K562 (cell line): Measurements from ENCODE around the gene HIPK2. TPM values are rescaled to one million over a fixed set of nuclear protein-coding genes. Genes with fewer than 3 reads are reported as not detected.

Experiments used
- ATAC-seq: fragments of 200-7000 bp; cut with Tn5 transposase; 3 replicates; pipeline ENCODE4 v1.9.1; 2020; ENCODE audit warnings: moderate library complexity
- BruUV-seq: library from RNA; stranded (reverse); fragments of 400-500 nt; replicated peaks from 2 replicates; lab custom pipeline; 2021; lab: Mats Ljungman, UMichigan
- CTCF ChIA-PET: fragments of 300-600 bp; formaldehyde crosslinking; extraction: SDS; loops from one replicate; lab custom pipeline; 2021; ENCODE audit warnings: low intra/inter-chr PET ratio; lab: Yijun Ruan, JAX
- POLR2A ChIA-PET: fragments of 300-600, 350-650 bp; sonication (Branson Sonifier 250); formaldehyde crosslinking; extraction: SDS; loops from one replicate; lab custom pipeline; 2021; ENCODE audit warnings: antibody characterized with exemption, inconsistent platforms; lab: Yijun Ruan, JAX
- DNase-seq, 4 experiments: peaks; one replicate each; pipeline versions ENCODE4 v3.0.0 to v3.0.0-alpha.2; 2011 to 2018; ENCODE audit warnings: low spot score in 3 of 4, mixed read lengths in 3 of 4; ENCODE audit errors: extremely low read depth in 1 of 4
- FAIRE-seq: peaks from 2 replicates; lab custom pipeline; 2011; peaks lifted over from hg19 to GRCh38; lab: Jason Lieb, UNC
- H2AFZ ChIP-seq: 2 replicates; pipeline ENCODE4 v1.6.0; 2011; ENCODE audit warnings: low read depth, low read length, control low read depth, inconsistent platforms
- H3K27ac ChIP-seq: fragments of 200-600 bp; 3 replicates; pipeline ENCODE4 v1.8.0; 2011; ENCODE audit warnings: low read depth, mild to moderate bottlenecking, control low read depth, inconsistent platforms, low read length, moderate library complexity, mixed read lengths; ENCODE audit errors: extremely low read depth
- H3K27me3 ChIP-seq, 2 experiments: fragments of 300-600 bp in 1 of 2; 2 replicates in 1 of 2; 3 replicates in 1 of 2; pipeline versions ENCODE4 v1.6.0 to v1.8.0; 2011; ENCODE audit warnings: inconsistent platforms in 2 of 2, low read length in 2 of 2, mild to moderate bottlenecking in 1 of 2, mixed read lengths in 1 of 2, moderate library complexity in 1 of 2; ENCODE audit not compliant: control insufficient read depth in 2 of 2, insufficient read depth in 2 of 2
- H3K36me3 ChIP-seq: fragments of 300-600 bp; 3 replicates; pipeline ENCODE4 v1.8.0; 2011; ENCODE audit warnings: mild to moderate bottlenecking, low read length, inconsistent platforms; ENCODE audit not compliant: control insufficient read depth, insufficient read depth
- H3K4me1 ChIP-seq, 2 experiments: fragments of 200-600 bp in 1 of 2; replicated peaks in 1 of 2; 2 replicates in 1 of 2; 3 replicates in 1 of 2; pipeline versions ENCODE4 v1.5.1 to v1.8.0; 2011; ENCODE audit warnings: inconsistent platforms in 2 of 2, low read length in 2 of 2, mild to moderate bottlenecking in 1 of 2, mixed read lengths in 1 of 2, moderate library complexity in 1 of 2; ENCODE audit not compliant: control insufficient read depth in 2 of 2, insufficient read depth in 2 of 2
- H3K4me2 ChIP-seq: 2 replicates; pipeline ENCODE4 v1.6.1; 2011; ENCODE audit warnings: low read length, control low read depth, inconsistent platforms, mixed read lengths; ENCODE audit not compliant: insufficient read depth
- H3K4me3 ChIP-seq: fragments of 200-600 bp; sonication (generic), shearing (Covaris generic); 2 replicates; pipeline ENCODE4 v1.5.1; 2016; ENCODE audit warnings: control low read depth, inconsistent platforms
- H3K79me2 ChIP-seq: fragments of 200-600 bp; 3 replicates; pipeline ENCODE4 v1.8.0; 2011; ENCODE audit warnings: low read length, inconsistent platforms; ENCODE audit not compliant: control insufficient read depth, insufficient read depth
- H3K9ac ChIP-seq, 2 experiments: 2 replicates each; pipeline versions ENCODE4 v1.6.0 to v1.6.1; 2011; ENCODE audit warnings: low read depth in 2 of 2, low read length in 2 of 2, control low read depth in 1 of 2, inconsistent platforms in 1 of 2, mild to moderate bottlenecking in 1 of 2, mixed read lengths in 1 of 2; ENCODE audit not compliant: insufficient read depth in 1 of 2
- H3K9me1 ChIP-seq: one replicate; pipeline ENCODE4 v1.6.0; 2011; ENCODE audit warnings: inconsistent platforms, mild to moderate bottlenecking, low read length, moderate library complexity; ENCODE audit not compliant: control insufficient read depth, insufficient read depth
- H3K9me3 ChIP-seq: replicated peaks from 2 replicates; pipeline ENCODE4 v1.5.1; 2011; ENCODE audit warnings: low read depth, low read length, inconsistent platforms; ENCODE audit not compliant: control insufficient read depth, insufficient read depth
- H4K20me1 ChIP-seq: replicated peaks from 2 replicates; pipeline ENCODE4 v1.6.1; 2011; ENCODE audit warnings: low read length, inconsistent platforms, mixed read lengths; ENCODE audit not compliant: control insufficient read depth, insufficient read depth
- EHMT2 ChIP-seq: fragments of 450-650 bp; IDR thresholded peaks from 2 replicates; pipeline ENCODE4 v1.6.1; 2018; ENCODE audit warnings: antibody characterized with exemption
- GABPB2 ChIP-seq: fragments of 250-450 bp; sonication (Bioruptor Pico); conservative IDR thresholded peaks from 2 replicates; pipeline ENCODE4 v1.5.1; 2021; ENCODE audit warnings: mild to moderate bottlenecking
- HEY1 ChIP-seq: fragments of 250-450 bp; sonication (Bioruptor Pico); IDR thresholded peaks from 2 replicates; pipeline ENCODE4 v1.5.0; 2020; ENCODE audit warnings: mild to moderate bottlenecking, moderate library complexity, borderline replicate concordance
- HIVEP1 ChIP-seq: fragments of 250-450 bp; sonication (Bioruptor Pico); IDR thresholded peaks from 2 replicates; pipeline ENCODE4 v1.4.0; 2020; ENCODE audit warnings: mild to moderate bottlenecking
- NFATC3 ChIP-seq: fragments of 450-650 bp; IDR thresholded peaks from 2 replicates; pipeline ENCODE4 v1.6.1; 2017; ENCODE audit warnings: mild to moderate bottlenecking
- NR1H2 ChIP-seq: sonication (generic); formaldehyde crosslinking; IDR thresholded peaks from 2 replicates; pipeline ENCODE4 v1.4.0; 2020; ENCODE audit warnings: mild to moderate bottlenecking, missing genetic modification reagents
- PML ChIP-seq: IDR thresholded peaks from 2 replicates; pipeline ENCODE4 v1.6.1; 2012; ENCODE audit warnings: low read length, inconsistent platforms
- PURB ChIP-seq: sonication (generic); formaldehyde crosslinking; IDR thresholded peaks from 2 replicates; pipeline ENCODE4 v1.9.0; 2021; ENCODE audit warnings: low read depth, mild to moderate bottlenecking, missing genetic modification reagents
- STAT6 ChIP-seq: sonication (generic); formaldehyde crosslinking; IDR thresholded peaks from 2 replicates; pipeline ENCODE4 v1.8.1; 2023; ENCODE audit warnings: mild to moderate bottlenecking, missing genetic modification reagents
- TAF9B ChIP-seq: fragments of 450-650 bp; IDR thresholded peaks from 2 replicates; pipeline ENCODE4 v1.6.1; 2018; ENCODE audit warnings: mild to moderate bottlenecking; ENCODE audit not compliant: partially characterized antibody
- TBL1XR1 ChIP-seq, 2 experiments: IDR thresholded peaks; 2 replicates each; pipeline ENCODE4 v1.6.1; 2012; ENCODE audit warnings: improper control_type of control experiment in 2 of 2, low read length in 2 of 2, mild to moderate bottlenecking in 1 of 2
- ZC3H4 ChIP-seq: sonication (generic); formaldehyde crosslinking; IDR thresholded peaks from 2 replicates; pipeline ENCODE4 v1.9.0; 2021; ENCODE audit warnings: missing genetic modification reagents, borderline replicate concordance
- ZNF146 ChIP-seq: IDR thresholded peaks from one replicate; pipeline ENCODE4 v1.6.1; 2018; ENCODE audit warnings: missing compliant biosample characterization; ENCODE audit not compliant: unreplicated experiment
- WGBS: fragments of 100-300 bp; shearing (Covaris generic); methylation state at CpG from one replicate; pipeline ENCODE4 v1.1.6; 2016; ENCODE audit warnings: low coverage, mixed read lengths; ENCODE audit not compliant: insufficient coverage; ENCODE audit errors: missing lambda C conversion rate; 5-methylcytosine and 5-hydroxymethylcytosine counted together
- in situ Hi-C: fragments of 300-500 bp; cut with MboI; formaldehyde crosslinking; loops from 4 replicates; pipeline ENCODE4 v1.15.0; 2018; ENCODE audit warnings: inconsistent platforms, mixed read lengths
- intact Hi-C: fragments of 100-400 bp; cut with micrococcal nuclease; formaldehyde crosslinking; loops from 2 replicates; pipeline ENCODE4 v1.14.2; 2022
- polyA plus RNA-seq, 8 experiments: library from polyadenylated mRNA; depleted of rRNA in 4 of 8; stranded (reverse) in 5 of 8; unstranded in 3 of 8; fragments of >200 nt; fragmentation: Nextera tagmentation in 2 of 8; fragmentation: Illumina TruSeq in 1 of 8; extraction: Ambion mirVana in 2 of 8; extraction: Trizol in 1 of 8; gene quantifications; 2 replicates each; pipeline versions ENCODE4 v1.2.1 to v1.2.3, GENCODE V29; 2011 to 2014; ENCODE audit warnings: inconsistent platforms in 1 of 8, missing spikeins in 1 of 8
- total RNA-seq, 7 experiments: library from RNA; depleted of rRNA in 6 of 7; stranded (reverse); fragments of >200 nt in 6 of 7; fragmentation: Illumina TruSeq in 2 of 7; extraction: Trizol in 2 of 7; gene quantifications; 2 replicates each; pipeline versions ENCODE4 v1.2.1 to v1.2.3, GENCODE V29; 2011 to 2021; ENCODE audit warnings: low replicate concordance in 1 of 7

The HIPK2 gene
- total and polyA plus RNA-seq, 9 of the 15 experiments (the other 6 are each of a cell fraction or from before 2014, with no cell fraction given) = 0.69 to 19.8 (median 5.1) TPM

- Histone ChIP-seq H2AFZ (no peak overlapping the region), H3K4me1 (no peaks in the 10 kb centered on the region), H3K27me3 (peaks cover 0 to 16% of the 10 kb centered on the region in 2 experiments; a peak in 1 of 5 replicates), H4K20me1 (peaks cover 14% of the 10 kb centered on the region), H3K4me3 (no peak overlapping the region), H3K9ac (no peak overlapping the region), H3K27ac (no peak overlapping the region), H3K9me3 (no peaks in the 10 kb centered on the region), H3K36me3 (no peaks in the 10 kb centered on the region), H3K4me2 (no peak overlapping the region), H3K79me2 (no peaks in the 10 kb centered on the region), H3K9me1 (no peaks in the 10 kb centered on the region)
- POLR2A ChIA-PET = interaction anchor here (0.8 to 2.5 kb wide), 5 partner anchors 9 to 20 kb away, joined by 3 to 11 read pairs (median 3); no protein-coding TSS in a partner anchor
- BruUV-seq = no TSS peak
- FAIRE-seq (no peak), DNase-seq (no peak), ATAC-seq (no peak)
- TF ChIP-seq GABPB2 = no peak
- no peak for TF ChIP-seq EHMT2
- TF ChIP-seq ZC3H4 = no peak
- no peak for TF ChIP-seq TAF9B
- no peak for TF ChIP-seq ZNF146
- TF ChIP-seq NR1H2 (CRISPR knock-in tag) = no peak
- TF ChIP-seq PURB (CRISPR knock-in tag) = no peak
- no peak for TF ChIP-seq HIVEP1 (CRISPR knock-in tag)
- no peak for TF ChIP-seq STAT6 (CRISPR knock-in tag)
- no peak for TF ChIP-seq PML
- no peak for TF ChIP-seq HEY1 (CRISPR knock-in tag)
- no peak for TF ChIP-seq NFATC3
- no peak for TF ChIP-seq TBL1XR1 (IDR thresholded peaks at IDR 0.05; ENCODE audit: low read length in 2 of 2)
- 32% methylated on average over 9 of the region's 9 CpGs for WGBS
- CTCF ChIA-PET = no interaction called here
- in situ Hi-C loops = no loop called here
- intact Hi-C loops = no loop called here
These were observed 41.7 kb downstream of the HIPK2 start for GRCh38 chr7:139735912-139736595.
